B cell (primary cell): ENCODE results near the gene EPN1. TPM values are rescaled to one million over a fixed set of nuclear protein-coding genes. Genes with fewer than 3 reads are reported as not detected.

ENCODE experiments used
- ATAC-seq: fragments of 200-7000 bp; cut with Tn5 transposase; one replicate; pipeline ENCODE4 v1.10.0; 2021; ENCODE audit warnings: low read depth, mild to moderate bottlenecking, moderate number of reproducible peaks, moderate library complexity
- CTCF ChIA-PET: fragments of 350-600 bp; sonication (Branson Sonifier 250); formaldehyde crosslinking; loops from one replicate; lab custom pipeline; 2021; ENCODE audit warnings: antibody characterized with exemption, inconsistent platforms; lab: Charles Lee
- POLR2A ChIA-PET: fragments of 350-600 bp; sonication (Branson Sonifier 250); formaldehyde crosslinking; loops from one replicate; lab custom pipeline; 2021; ENCODE audit warnings: antibody characterized with exemption; lab: Charles Lee
- DNase-seq: peaks from one replicate; pipeline ENCODE4 v3.0.0; 2013
- H2AFZ ChIP-seq: 2 replicates; pipeline ENCODE4 v1.6.1; 2012; ENCODE audit warnings: mild to moderate bottlenecking, low read depth, low read length; ENCODE audit not compliant: insufficient read depth, poor library complexity, severe bottlenecking
- H3K27ac ChIP-seq, 2 donors: 1 replicate in 1 of 2; 2 replicates in 1 of 2; pipeline ENCODE4 v1.5.1; 2012 to 2013; ENCODE audit warnings: low read length in 2 of 2, mild to moderate bottlenecking in 2 of 2, moderate library complexity in 1 of 2
- H3K27me3 ChIP-seq, 4 experiments: fragments of 200-600 bp in 1 of 4; sonication (generic) in 1 of 4; replicated peaks in 1 of 4; 1 replicate in 2 of 4; 2 replicates in 2 of 4; pipeline versions ENCODE4 v1.6.1 to v1.7.0; 2013 to 2016; ENCODE audit warnings: low read length in 3 of 4, mild to moderate bottlenecking in 2 of 4, mixed read lengths in 1 of 4, moderate library complexity in 1 of 4; ENCODE audit not compliant: insufficient read depth in 4 of 4, control insufficient read depth in 3 of 4; ENCODE audit errors: control extremely low read depth in 1 of 4
- H3K36me3 ChIP-seq, 2 experiments: replicated peaks in 1 of 2; 1 replicate in 1 of 2; 2 replicates in 1 of 2; pipeline versions ENCODE4 v1.6.1 to v1.7.1; 2013; ENCODE audit warnings: low read length in 1 of 2; ENCODE audit not compliant: insufficient read depth in 2 of 2, control insufficient read depth in 1 of 2; ENCODE audit errors: control extremely low read depth in 1 of 2, extremely low read depth in 1 of 2
- H3K4me1 ChIP-seq, 2 donors: fragments of 200-600 bp in 1 of 2; sonication (generic) in 1 of 2; 1 replicate in 1 of 2; 2 replicates in 1 of 2; pipeline versions ENCODE4 v1.5.1 to v1.6.1; 2013 to 2017; ENCODE audit warnings: low read length in 2 of 2; ENCODE audit not compliant: control insufficient read depth in 2 of 2, insufficient read depth in 2 of 2
- H3K4me2 ChIP-seq: replicated peaks from 2 replicates; pipeline ENCODE3; 2012; ENCODE audit warnings: mild to moderate bottlenecking, low read depth, low read length; ENCODE audit not compliant: poor library complexity, severe bottlenecking
- H3K4me3 ChIP-seq, 5 experiments: fragments of 200-600 bp in 1 of 5; sonication (generic) in 1 of 5; 1 replicate in 3 of 5; 2 replicates in 2 of 5; pipeline versions ENCODE4 v1.5.1 to v1.7.0; 2011 to 2016; ENCODE audit warnings: low read length in 4 of 5, mild to moderate bottlenecking in 4 of 5, low read depth in 2 of 5, control low read depth in 1 of 5, moderate library complexity in 1 of 5; ENCODE audit not compliant: insufficient read depth in 1 of 5; ENCODE audit errors: control extremely low read depth in 1 of 5, extremely low read depth in 1 of 5
- H3K79me2 ChIP-seq: fragments of 200-600 bp; sonication (generic); one replicate; pipeline ENCODE4 v1.6.0; 2016; ENCODE audit warnings: low read length; ENCODE audit not compliant: control insufficient read depth, insufficient read depth
- H3K9ac ChIP-seq: fragments of 200-600 bp; sonication (generic); 2 replicates; pipeline ENCODE4 v1.6.1; 2017; ENCODE audit warnings: mild to moderate bottlenecking, low read length, moderate library complexity
- H3K9me3 ChIP-seq, 3 donors: one replicate each; pipeline versions ENCODE4 v1.6.1 to v1.7.1; 2013; ENCODE audit warnings: low read length in 2 of 3; ENCODE audit not compliant: control insufficient read depth in 2 of 3, insufficient read depth in 1 of 3; ENCODE audit errors: control extremely low read depth in 1 of 3
- H4K20me1 ChIP-seq: 2 replicates; pipeline ENCODE4 v1.6.0; 2012; ENCODE audit warnings: mild to moderate bottlenecking, low read length; ENCODE audit not compliant: insufficient read depth, control insufficient read depth, poor library complexity, severe bottlenecking
- H3K27ac Mint-ChIP-seq: one replicate; pipeline ENCODE4 v1.8.0; 2021; ENCODE audit warnings: mixed read lengths
- H3K27me3 Mint-ChIP-seq: one replicate; pipeline ENCODE4 v1.8.0; 2021; ENCODE audit warnings: mixed read lengths
- H3K4me1 Mint-ChIP-seq: one replicate; pipeline ENCODE4 v1.8.0; 2021; ENCODE audit warnings: mixed read lengths
- H3K4me3 Mint-ChIP-seq: one replicate; pipeline ENCODE4 v1.8.0; 2021; ENCODE audit warnings: mixed read lengths
- H3K9me3 Mint-ChIP-seq: one replicate; pipeline ENCODE4 v1.8.0; 2022; ENCODE audit warnings: mixed read lengths; ENCODE audit not compliant: insufficient read depth
- CTCF ChIP-seq: fragments of 200-600 bp; IDR thresholded peaks from one replicate; pipeline ENCODE4 v1.8.0; 2022; ENCODE audit warnings: antibody characterized with exemption, mild to moderate bottlenecking
- EZH2 ChIP-seq: IDR thresholded peaks from 2 replicates; pipeline ENCODE4 v1.6.1; 2012; ENCODE audit warnings: borderline replicate concordance, low read depth, mild to moderate bottlenecking, moderate library complexity, low read length; ENCODE audit not compliant: insufficient read depth, poor library complexity, severe bottlenecking
- WGBS: methylation state at CpG from one replicate; pipeline ENCODE4 v1.1.5; 2013; ENCODE audit warnings: missing lambda C conversion rate; ENCODE audit not compliant: insufficient coverage; 5-methylcytosine and 5-hydroxymethylcytosine counted together
- intact Hi-C: fragments of 100-400 bp; cut with micrococcal nuclease; formaldehyde crosslinking; loops from one replicate; pipeline ENCODE4 v1.10.0; 2022
- polyA plus RNA-seq: library from polyadenylated mRNA; depleted of rRNA; stranded (reverse); fragments of >200 nt; gene quantifications from 2 replicates; pipeline ENCODE4 v1.2.3, GENCODE V29; 2012
- total RNA-seq, 2 donors: library from RNA; stranded (reverse); fragments of 120-200 nt in 1 of 2; gene quantifications; 1 replicate in 1 of 2; 2 replicates in 1 of 2; pipeline versions ENCODE4 v1.2.3 to v1.2.4, GENCODE V29; 2013 to 2022

Gene EPN1
- total and polyA plus RNA-seq, 2 donors (not counting 1 experiment from before 2014, with no cell fraction given), result 54.4 to 63.9 TPM

GRCh38 chr19:55691561-55692481, 16.8 kb downstream of the EPN1 start:
- Mint-ChIP-seq H3K27me3 (no peaks in the 10 kb centered on the region), H3K9me3 (no peaks in the 10 kb centered on the region), H3K27ac (no peak overlapping the region), H3K4me3 (no peak overlapping the region), H3K4me1 (peaks cover 22% of the 10 kb centered on the region)
- CTCF ChIA-PET, result no interaction called here
- no peak overlapping the region for H3K4me2 ChIP-seq
- peaks cover 9 to 22% of the 10 kb centered on the region in 2 donors for H3K4me1 ChIP-seq
- peaks cover 35% of the 10 kb centered on the region for H3K79me2 ChIP-seq
- WGBS, result 98% methylated on average over 29 of the region's 31 CpGs
- POLR2A ChIA-PET, result interaction anchor here (0.6 kb wide), 1 partner anchor 25 kb away, joined by 4 read pairs; no protein-coding TSS in a partner anchor
- peaks cover 67% of the 10 kb centered on the region for H4K20me1 ChIP-seq
- intact Hi-C loops, result no loop called here
- H3K4me3 ChIP-seq, result no peak overlapping the region
- TF ChIP-seq EZH2 (no peak), CTCF (no peak)
- ATAC-seq (no peak), DNase-seq (no peak)
- no peaks in the 10 kb centered on the region for H3K9me3 ChIP-seq
- H3K36me3 ChIP-seq, result peaks cover 0 to 87% of the 10 kb centered on the region in 2 experiments
- no peak overlapping the region for H2AFZ ChIP-seq
- no peaks in the 10 kb centered on the region for H3K27me3 ChIP-seq
- no peak overlapping the region for H3K9ac ChIP-seq
- H3K27ac ChIP-seq, result no peak overlapping the region

GRCh38 chr19:55692681-55693081, 17.7 kb downstream of the EPN1 start:
- Histone ChIP-seq H3K4me2 (no peak overlapping the region), H3K4me1 (peaks cover 8 to 13% of the 10 kb centered on the region in 2 donors), H3K27me3 (no peaks in the 10 kb centered on the region), H3K79me2 (peaks cover 26% of the 10 kb centered on the region), H3K4me3 (no peak overlapping the region), H3K27ac (no peak overlapping the region), H3K36me3 (peaks cover 0 to 83% of the 10 kb centered on the region in 2 experiments), H4K20me1 (peaks cover 59% of the 10 kb centered on the region), H3K9me3 (no peaks in the 10 kb centered on the region), H2AFZ (no peak overlapping the region), H3K9ac (no peak overlapping the region)
- ChIA-PET POLR2A (interaction anchor here (0.6 kb wide), 1 partner anchor 24 kb away, joined by 4 read pairs; no protein-coding TSS in a partner anchor), CTCF (no interaction called here)
- DNase-seq, result no peak
- H3K27ac Mint-ChIP-seq, result no peak overlapping the region
- WGBS, result 96% methylated on average over 14 of the region's 19 CpGs
- TF ChIP-seq CTCF (no peak), EZH2 (no peak)
- H3K4me1 Mint-ChIP-seq, result peaks cover 17% of the 10 kb centered on the region
- no peak for ATAC-seq
- no peak overlapping the region for H3K4me3 Mint-ChIP-seq
- no peaks in the 10 kb centered on the region for H3K9me3 Mint-ChIP-seq
- intact Hi-C loops, result no loop called here
- H3K27me3 Mint-ChIP-seq, result no peaks in the 10 kb centered on the region
